Kidney epithelial cell (primary cell): Measurements from ENCODE around the gene MAPK8IP2. TPM values are rescaled to one million over a fixed set of nuclear protein-coding genes. Genes with fewer than 3 reads are reported as not detected.
"Not testable (repeated sequence)": the region's sequence is repeated elsewhere in the genome, so short reads cannot be mapped to it uniquely, and the experiment has no call there.

ENCODE experiments used
- DNase-seq: peaks from one replicate; pipeline ENCODE4 v3.0.0-alpha.2; 2010; ENCODE audit warnings: low read depth
- H3K27me3 ChIP-seq: 2 replicates; pipeline ENCODE4 v1.6.0; 2011; ENCODE audit warnings: low read length; ENCODE audit not compliant: control insufficient read depth, insufficient read depth
- H3K36me3 ChIP-seq: 2 replicates; pipeline ENCODE4 v1.5.1; 2011; ENCODE audit warnings: low read length; ENCODE audit not compliant: control insufficient read depth, insufficient read depth
- H3K4me3 ChIP-seq: 2 replicates; pipeline ENCODE4 v1.5.1; 2011; ENCODE audit warnings: low read depth, mild to moderate bottlenecking, control low read depth, low read length
- CTCF ChIP-seq: IDR thresholded peaks from 2 replicates; pipeline ENCODE4 v1.5.1; 2011; ENCODE audit warnings: mild to moderate bottlenecking, moderate library complexity, low read length, control low read depth, inconsistent platforms; ENCODE audit not compliant: insufficient read depth, poor library complexity, severe bottlenecking
- total RNA-seq: library from RNA; depleted of rRNA; stranded (reverse); fragments of >200 nt; gene quantifications from 2 replicates; pipeline ENCODE4 v1.2.3, GENCODE V29; 2015

Gene MAPK8IP2
- total RNA-seq, 1 donor from 2014 or later, result 0.84 TPM

DNA sequence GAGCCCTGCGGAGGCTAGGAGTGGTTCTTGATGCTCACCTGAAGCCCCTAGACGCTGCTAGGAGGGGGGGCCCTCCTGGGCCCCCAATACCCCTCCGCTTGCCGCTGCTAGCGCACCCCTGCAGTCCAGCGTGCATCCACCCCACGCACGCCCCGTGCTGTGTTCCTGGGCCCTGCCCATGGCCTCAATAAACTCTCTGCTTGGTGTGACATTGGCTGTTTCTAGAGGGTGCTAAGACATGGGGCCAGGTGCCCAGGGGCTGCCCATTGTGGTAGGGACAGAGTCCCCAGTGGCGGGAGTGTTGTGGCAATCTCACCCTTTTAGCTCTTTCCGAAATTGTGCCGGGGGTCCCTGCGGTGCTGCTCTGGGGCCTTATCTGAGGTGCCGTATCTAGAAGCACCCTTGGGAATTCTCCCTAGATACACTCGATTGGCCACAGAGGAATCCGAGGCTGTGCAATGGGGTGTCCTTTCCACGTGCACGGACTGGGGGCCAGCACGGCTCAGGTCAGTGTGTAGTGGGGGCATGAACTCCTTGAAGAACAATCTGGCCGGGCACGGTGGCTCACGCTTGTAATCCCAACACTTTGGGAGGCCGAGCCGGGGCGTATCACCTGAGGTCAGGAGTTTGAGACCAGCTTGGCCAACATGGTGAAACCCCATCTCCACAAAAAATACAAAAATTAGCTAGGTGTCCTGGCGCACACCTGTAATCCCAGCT is 10.9 kb downstream of the MAPK8IP2 start:
- Histone ChIP-seq H3K27me3 (peaks cover 56% of the 10 kb centered on the region), H3K4me3 (no peak overlapping the region), H3K36me3 (no peaks in the 10 kb centered on the region)
- no peak for DNase-seq
- TF ChIP-seq CTCF, result no peak

- Histone ChIP-seq H3K4me3 (no peak overlapping the region), H3K27me3 (peaks cover 50% of the 10 kb centered on the region), H3K36me3 (no peaks in the 10 kb centered on the region)
- TF ChIP-seq CTCF, result no peak
- DNase-seq, result no peak
Observed at GRCh38 chr22:50612168-50612527, 11.6 kb downstream of the MAPK8IP2 start.

GRCh38 chr22:50612528-50613221 is 12.1 kb downstream of the MAPK8IP2 start:
- Histone ChIP-seq H3K36me3 (no peaks in the 10 kb centered on the region), H3K4me3 (no peak overlapping the region), H3K27me3 (peaks cover 45% of the 10 kb centered on the region)
- DNase-seq, result no peak
- TF ChIP-seq CTCF, result no peak

GRCh38 chr22:50613291-50613981 is 12.8 kb downstream of the MAPK8IP2 start:
- H3K36me3 ChIP-seq, result no peaks in the 10 kb centered on the region
- no peak overlapping the region for H3K4me3 ChIP-seq
- no peak for TF ChIP-seq CTCF
- H3K27me3 ChIP-seq, result peaks cover 39% of the 10 kb centered on the region
- no peak for DNase-seq

GRCh38 chr22:50614296-50614695 is 13.7 kb downstream of the MAPK8IP2 start:
- H3K4me3 ChIP-seq, DNase-seq, H3K36me3 ChIP-seq: not testable (repeated sequence)
- peaks cover 33% of the 10 kb centered on the region for H3K27me3 ChIP-seq

- Histone ChIP-seq H3K27me3 (no peaks in the 10 kb centered on the region), H3K4me3 (no peak overlapping the region), H3K36me3 (no peaks in the 10 kb centered on the region)
- DNase-seq, result no peak
- TF ChIP-seq CTCF, result no peak
Observed at GRCh38 chr22:50620593-50621355, 20.2 kb downstream of the MAPK8IP2 start.
